ENCODE measurements around the gene C2orf81.
"Not testable (repeated sequence)": the region's sequence is repeated elsewhere in the genome, so short reads cannot be mapped to it uniquely, and the experiment has no call there.

The C2orf81 gene

GRCh38 chr2:74444498-74445318, 23.3 kb upstream of the C2orf81 start:
- TF ChIP-seq TAF1 (IDR thresholded peaks at IDR 0.05; ENCODE audit: low read depth, low read length) (no peak), POU2F2 (IDR thresholded peaks at IDR 0.05; ENCODE audit: low read depth, low read length) (no peak), POLR2AphosphoS5 (IDR thresholded peaks at IDR 0.05; ENCODE audit: low read depth, low read length) (no peak), PAX5 (IDR thresholded peaks at IDR 0.05; ENCODE audit: insufficient read depth, low read length, severe bottlenecking) (no peak), SPI1 (IDR thresholded peaks at IDR 0.05; ENCODE audit: low read depth, low read length) (no peak), POLR2A (IDR thresholded peaks at IDR 0.05; ENCODE audit: low read depth, low read length) (no peak)
- no peak for FAIRE-seq
- no peak for DNase-seq (ENCODE audit: insufficient read length, low spot score)

GRCh38 chr2:74442483-74443297, 21.3 kb upstream of the C2orf81 start:
- FAIRE-seq; DNase-seq (ENCODE audit: insufficient read length, low spot score): not testable (repeated sequence)

- TF ChIP-seq SPI1 (IDR thresholded peaks at IDR 0.05; ENCODE audit: low read depth, low read length) (no peak), POLR2A (IDR thresholded peaks at IDR 0.05; ENCODE audit: low read depth, low read length) (no peak), POU2F2 (IDR thresholded peaks at IDR 0.05; ENCODE audit: low read depth, low read length) (no peak), TAF1 (IDR thresholded peaks at IDR 0.05; ENCODE audit: low read depth, low read length) (no peak), POLR2AphosphoS5 (IDR thresholded peaks at IDR 0.05; ENCODE audit: low read depth, low read length) (no peak), PAX5 (IDR thresholded peaks at IDR 0.05; ENCODE audit: insufficient read depth, low read length, severe bottlenecking) (no peak)
- FAIRE-seq (peak; percentile 38), DNase-seq (ENCODE audit: insufficient read length, low spot score) (no peak)
These were observed 20.5 kb upstream of the C2orf81 start, which contains the start of gene RTKN for GRCh38 chr2:74441690-74442482. TSS of gene RTKN (minus strand) at chr2:74441937. CDS start at chr2:74441816, 121 bp downstream.

GRCh38 chr2:74441170-74441689, 19.8 kb upstream of the C2orf81 start:
- no peak for FAIRE-seq
- TF ChIP-seq SPI1 (IDR thresholded peaks at IDR 0.05; ENCODE audit: low read depth, low read length) (no peak), POLR2A (IDR thresholded peaks at IDR 0.05; ENCODE audit: low read depth, low read length) (no peak), PAX5 (IDR thresholded peaks at IDR 0.05; ENCODE audit: insufficient read depth, low read length, severe bottlenecking) (no peak)
- no peak for DNase-seq (ENCODE audit: insufficient read length, low spot score)

GRCh38 chr2:74440378-74441169, 19.2 kb upstream of the C2orf81 start:
- DNase-seq (ENCODE audit: insufficient read length, low spot score) (peak; percentile 98), FAIRE-seq (peak; percentile 84)
- peak; percentile 44; the same call in 1 of the 2 replicates for TF ChIP-seq POLR2A (IDR thresholded peaks at IDR 0.05; ENCODE audit: low read depth, low read length)
- TF ChIP-seq POU2F2 (IDR thresholded peaks at IDR 0.05; ENCODE audit: low read depth, low read length): no peak
- TF ChIP-seq SPI1 (IDR thresholded peaks at IDR 0.05; ENCODE audit: low read depth, low read length): no peak
- TF ChIP-seq POLR2AphosphoS5 (IDR thresholded peaks at IDR 0.05; ENCODE audit: low read depth, low read length): 0 out of 2 replicates have a peak, but pooled peaks have one; percentile 27
- no peak for TF ChIP-seq PAX5 (IDR thresholded peaks at IDR 0.05; ENCODE audit: insufficient read depth, low read length, severe bottlenecking)
- no peak for TF ChIP-seq TAF1 (IDR thresholded peaks at IDR 0.05; ENCODE audit: low read depth, low read length)

GRCh38 chr2:74439803-74440377, 18.5 kb upstream of the C2orf81 start:
- FAIRE-seq: no peak
- DNase-seq (ENCODE audit: insufficient read length, low spot score): no peak
- TF ChIP-seq POLR2A (IDR thresholded peaks at IDR 0.05; ENCODE audit: low read depth, low read length): no peak

- DNase-seq (ENCODE audit: insufficient read length, low spot score) (no peak), FAIRE-seq (peak; percentile 66)
- TF ChIP-seq PAX5 (IDR thresholded peaks at IDR 0.05; ENCODE audit: insufficient read depth, low read length, severe bottlenecking) (no peak), POLR2AphosphoS5 (IDR thresholded peaks at IDR 0.05; ENCODE audit: low read depth, low read length) (no peak), POLR2A (IDR thresholded peaks at IDR 0.05; ENCODE audit: low read depth, low read length) (no peak), TAF1 (IDR thresholded peaks at IDR 0.05; ENCODE audit: low read depth, low read length) (no peak), POU2F2 (IDR thresholded peaks at IDR 0.05; ENCODE audit: low read depth, low read length) (no peak), SPI1 (IDR thresholded peaks at IDR 0.05; ENCODE audit: low read depth, low read length) (no peak)
These were observed 18.0 kb upstream of the C2orf81 start for GRCh38 chr2:74439373-74439772.

GRCh38 chr2:74438248-74438647, 16.8 kb upstream of the C2orf81 start:
- DNase-seq (ENCODE audit: insufficient read length, low spot score) (no peak), FAIRE-seq (peak; percentile 13)
- no peak for TF ChIP-seq POU2F2 (IDR thresholded peaks at IDR 0.05; ENCODE audit: low read depth, low read length)
- TF ChIP-seq SPI1 (IDR thresholded peaks at IDR 0.05; ENCODE audit: low read depth, low read length): no peak
- no peak for TF ChIP-seq POLR2A (IDR thresholded peaks at IDR 0.05; ENCODE audit: low read depth, low read length)
- TF ChIP-seq POLR2AphosphoS5 (IDR thresholded peaks at IDR 0.05; ENCODE audit: low read depth, low read length): no peak
- TF ChIP-seq TAF1 (IDR thresholded peaks at IDR 0.05; ENCODE audit: low read depth, low read length): no peak
- no peak for TF ChIP-seq PAX5 (IDR thresholded peaks at IDR 0.05; ENCODE audit: insufficient read depth, low read length, severe bottlenecking)

All from GM12891 (cell line).